Forelimb muscle (tissue), 1 donor: ENCODE data around the gene GSN. TPM values are rescaled to one million over a fixed set of nuclear protein-coding genes. Genes with fewer than 3 reads are reported as not detected.

Experiments used
- DNase-seq: peaks from one replicate; pipeline ENCODE4 v3.0.0-alpha.2; 2013; ENCODE audit warnings: low read depth
- polyA plus RNA-seq: library from polyadenylated mRNA; unstranded; fragments of 120-200 nt; gene quantifications from one replicate; pipeline ENCODE4 v1.2.1, GENCODE V29; 2013; ENCODE audit not compliant: insufficient read length

Gene GSN
- polyA plus RNA-seq, 1 donor = 293 TPM

- DNase-seq = no peak
Measured at GRCh38 chr9:121323449-121324151, 55.6 kb downstream of the GSN start.

DNA sequence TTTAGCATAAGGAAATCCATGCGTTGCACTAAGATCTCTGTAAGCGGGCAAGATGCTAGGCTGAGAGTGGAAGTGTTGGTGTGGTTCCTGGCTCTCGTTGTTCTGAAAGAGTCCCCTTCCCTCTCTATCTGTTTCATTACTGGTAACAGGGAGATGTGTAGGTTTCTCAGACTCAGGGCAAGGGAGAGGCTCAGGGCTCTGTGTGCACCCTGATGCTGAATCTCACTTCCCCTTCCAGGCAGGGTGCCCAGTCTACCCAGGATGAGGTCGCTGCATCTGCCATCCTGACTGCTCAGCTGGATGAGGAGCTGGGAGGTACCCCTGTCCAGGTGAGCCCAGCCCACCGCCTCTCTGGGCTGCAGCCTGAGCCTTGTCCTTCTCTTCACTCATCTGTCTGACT lies 56.4 kb downstream of the GSN start:
- no peak for DNase-seq

DNA sequence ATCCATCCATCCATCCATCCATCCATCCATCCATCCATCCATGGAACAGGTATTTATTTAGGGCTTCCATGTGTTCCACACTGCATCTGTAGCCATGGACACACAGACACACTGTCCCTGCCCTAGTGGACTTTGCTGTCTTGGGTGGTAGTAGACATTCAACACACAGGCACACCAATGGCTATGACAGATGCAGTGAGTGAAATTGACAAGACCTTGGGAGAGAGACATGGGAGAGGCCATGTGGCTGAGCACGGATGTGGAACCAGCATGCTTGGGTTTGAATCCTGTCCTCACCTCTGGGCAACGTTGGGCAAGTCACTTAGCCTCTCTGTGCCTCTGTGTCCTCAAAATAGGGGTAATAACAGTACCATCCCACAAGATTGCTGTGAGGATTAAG lies 56.8 kb downstream of the GSN start:
- DNase-seq = no peak

- no peak for DNase-seq
Measured at GRCh38 chr9:121325387-121325786, 57.4 kb downstream of the GSN start.

DNA sequence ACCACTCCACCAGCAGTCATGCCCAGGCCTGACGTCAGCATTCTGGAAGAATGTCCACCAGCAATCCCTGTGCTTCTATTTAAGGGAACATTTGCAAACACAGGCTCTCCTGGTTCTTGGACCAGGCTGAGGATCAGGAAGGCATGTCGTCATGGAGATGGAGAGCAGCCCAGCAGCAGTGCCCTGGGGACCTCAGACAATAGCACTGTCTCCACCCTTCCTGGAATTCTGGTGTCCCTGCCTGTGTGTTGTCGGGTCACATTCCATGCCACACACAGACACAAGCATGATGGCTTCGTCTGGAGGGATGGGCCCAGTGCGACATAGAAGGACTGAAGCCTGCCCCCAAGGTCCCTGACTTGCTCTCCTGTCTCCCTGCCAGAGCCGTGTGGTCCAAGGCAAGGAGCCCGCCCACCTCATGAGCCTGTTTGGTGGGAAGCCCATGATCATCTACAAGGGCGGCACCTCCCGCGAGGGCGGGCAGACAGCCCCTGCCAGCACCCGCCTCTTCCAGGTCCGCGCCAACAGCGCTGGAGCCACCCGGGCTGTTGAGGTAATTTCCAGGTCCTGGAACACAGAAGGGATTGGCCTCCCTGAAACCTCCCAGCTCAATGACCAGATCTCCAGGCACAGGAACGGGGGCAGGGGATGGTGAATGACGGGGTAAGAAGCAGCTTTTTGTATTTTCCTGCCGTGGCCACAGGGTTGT lies 58.3 kb downstream of the GSN start:
- DNase-seq = peak; percentile 80

- no peak for DNase-seq
Measured at GRCh38 chr9:121326901-121327613, 59.1 kb downstream of the GSN start.

GRCh38 chr9:121328476-121328875 lies 60.5 kb downstream of the GSN start:
- no peak for DNase-seq

DNA sequence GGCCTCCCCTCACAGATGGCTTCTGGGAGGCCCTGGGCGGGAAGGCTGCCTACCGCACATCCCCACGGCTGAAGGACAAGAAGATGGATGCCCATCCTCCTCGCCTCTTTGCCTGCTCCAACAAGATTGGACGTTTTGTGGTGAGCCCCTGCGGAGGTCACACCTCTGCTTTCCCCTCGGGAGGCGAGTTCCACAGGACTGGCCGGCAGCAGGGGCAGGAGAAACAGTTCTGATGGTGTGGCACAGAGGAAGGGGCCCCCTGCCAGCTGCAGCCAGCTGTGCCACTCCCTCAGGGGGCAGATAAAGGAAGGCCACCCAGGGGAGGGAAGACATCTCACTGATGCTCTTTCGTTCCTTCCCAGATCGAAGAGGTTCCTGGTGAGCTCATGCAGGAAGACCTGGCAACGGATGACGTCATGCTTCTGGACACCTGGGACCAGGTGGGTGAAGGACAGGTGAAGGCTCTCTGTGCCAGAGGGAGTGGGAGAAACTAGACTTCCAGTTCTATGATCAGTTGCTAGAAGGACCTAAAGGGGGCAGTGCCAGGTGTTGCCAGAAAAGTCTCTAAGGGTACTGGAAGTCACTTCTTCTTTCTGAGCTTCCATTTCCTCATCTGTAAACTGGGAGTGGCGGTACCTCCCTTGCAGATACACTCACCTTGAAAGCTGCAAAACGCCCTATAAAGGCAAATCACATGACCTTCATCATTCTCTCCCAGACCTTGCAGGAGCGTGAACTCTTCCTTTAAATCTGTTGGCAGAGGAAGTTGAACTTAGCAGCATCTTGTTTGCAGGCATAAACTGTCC lies 61.1 kb downstream of the GSN start:
- no peak for DNase-seq

DNA sequence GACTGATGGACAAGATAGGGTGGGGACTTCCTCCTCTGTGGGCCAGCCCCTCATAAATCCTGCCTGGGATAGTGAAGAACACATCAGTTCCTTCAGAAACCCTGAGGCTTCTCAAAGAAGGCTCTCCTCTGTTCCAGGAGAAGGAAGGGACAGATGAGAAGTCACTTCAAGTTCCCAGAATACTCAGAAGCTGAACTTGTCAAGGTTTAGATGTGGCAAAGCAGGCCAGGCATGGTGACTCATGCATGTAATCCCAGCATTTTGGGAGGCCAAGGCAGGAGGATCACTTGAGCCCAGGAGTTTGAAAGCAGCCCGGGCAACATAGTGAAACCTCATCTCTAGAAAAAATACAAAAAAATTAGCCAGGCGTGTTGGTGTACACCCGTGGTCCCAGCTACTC lies 63.6 kb downstream of the GSN start:
- DNase-seq = no peak

- no peak for DNase-seq
Measured at GRCh38 chr9:121331992-121332685, 64.2 kb downstream of the GSN start.

GRCh38 chr9:121333950-121334773 lies 66.2 kb downstream of the GSN start:
- DNase-seq = no peak

- DNase-seq = no peak
Measured at GRCh38 chr9:121336665-121337064, 68.7 kb downstream of the GSN start.

DNA sequence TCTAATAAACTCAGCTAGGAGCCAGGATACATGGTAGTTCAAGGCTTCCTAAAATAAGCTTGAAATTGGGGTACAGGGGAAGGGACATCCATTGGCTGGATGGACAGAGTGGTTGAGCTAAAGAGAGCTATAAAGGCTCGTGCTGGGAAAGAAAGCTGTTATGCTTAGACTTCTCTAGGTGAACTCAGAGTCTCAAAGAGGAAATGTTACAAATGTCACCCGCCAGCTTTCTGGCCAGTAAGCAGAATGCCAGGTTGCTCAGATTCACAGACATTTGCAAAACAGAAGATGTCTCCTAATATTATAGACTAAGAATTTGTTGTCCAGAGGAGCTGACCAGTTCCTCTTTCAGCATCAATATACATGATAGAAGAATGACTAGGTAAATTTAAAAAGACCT lies 71.5 kb downstream of the GSN start:
- DNase-seq = no peak

DNA sequence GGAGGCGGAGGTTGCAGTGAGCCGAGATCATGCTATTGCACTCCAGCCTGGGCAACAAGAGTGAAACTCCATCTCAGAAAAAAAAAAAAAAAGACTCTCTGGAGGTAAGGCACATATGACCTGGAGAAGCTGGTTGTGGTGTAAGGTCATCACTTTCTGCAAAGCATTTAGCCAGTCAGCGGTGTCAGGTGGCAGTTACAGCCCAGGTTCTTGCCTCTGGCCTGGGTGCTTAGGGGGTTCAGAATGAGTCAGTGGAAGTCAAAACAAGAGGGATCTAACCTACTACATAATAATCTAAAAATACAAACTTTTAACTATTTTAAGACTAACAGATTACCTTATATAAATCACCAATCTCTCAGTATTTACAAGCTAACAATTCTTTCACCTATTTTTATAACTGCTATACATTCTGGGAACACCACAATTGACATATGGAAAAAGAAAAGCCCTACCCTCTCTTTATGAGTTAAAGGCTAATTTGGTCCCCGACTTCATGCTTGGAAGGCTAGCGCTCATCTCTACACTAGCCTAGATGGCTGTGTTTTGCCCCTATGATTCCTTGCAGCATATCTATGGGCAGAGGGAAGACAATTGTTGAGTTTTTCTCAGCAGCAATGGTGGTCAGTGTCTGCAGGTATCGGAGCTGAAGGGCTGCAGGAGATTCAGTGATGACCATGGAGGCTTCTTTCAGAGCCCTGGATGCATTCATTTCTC lies 72.9 kb downstream of the GSN start:
- no peak for DNase-seq

DNA sequence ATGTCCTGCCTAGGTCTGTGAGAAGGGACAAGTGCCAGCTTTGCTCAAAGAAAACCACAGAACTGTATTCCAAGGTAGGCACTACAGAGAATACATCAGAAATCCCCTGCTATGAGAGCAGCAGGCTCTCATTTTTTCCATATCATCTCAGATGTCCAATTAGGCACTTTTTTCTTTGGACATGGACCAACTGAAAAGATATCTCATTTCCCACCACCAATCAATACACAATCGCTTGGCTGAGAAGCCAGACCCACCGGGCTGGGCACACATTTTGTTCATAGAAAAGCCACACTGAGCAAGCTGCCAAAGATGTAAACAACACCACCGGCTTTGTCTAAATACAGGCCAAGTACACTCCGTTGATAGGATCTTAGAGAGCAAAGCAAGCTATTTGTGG lies 76.2 kb downstream of the GSN start:
- no peak for DNase-seq

DNA sequence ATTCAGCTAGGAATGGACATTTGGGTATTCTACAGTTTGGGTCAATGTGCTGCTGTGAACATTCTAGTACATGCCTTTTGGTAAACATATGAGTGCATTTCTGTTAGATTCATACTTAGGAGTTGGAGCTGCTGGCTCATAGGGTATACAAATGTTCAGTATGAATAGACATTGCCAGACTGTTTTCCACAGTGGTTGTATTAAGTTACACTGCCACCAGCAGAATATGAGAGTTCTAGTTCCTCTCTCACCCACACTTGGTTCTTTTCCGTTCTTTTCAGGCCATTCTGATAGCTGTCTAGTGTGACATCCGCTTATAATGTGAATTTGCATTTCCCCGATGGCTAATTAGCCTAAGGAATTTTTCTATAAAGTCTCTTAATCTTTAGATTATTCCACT lies 77.1 kb downstream of the GSN start:
- DNase-seq = no peak

DNA sequence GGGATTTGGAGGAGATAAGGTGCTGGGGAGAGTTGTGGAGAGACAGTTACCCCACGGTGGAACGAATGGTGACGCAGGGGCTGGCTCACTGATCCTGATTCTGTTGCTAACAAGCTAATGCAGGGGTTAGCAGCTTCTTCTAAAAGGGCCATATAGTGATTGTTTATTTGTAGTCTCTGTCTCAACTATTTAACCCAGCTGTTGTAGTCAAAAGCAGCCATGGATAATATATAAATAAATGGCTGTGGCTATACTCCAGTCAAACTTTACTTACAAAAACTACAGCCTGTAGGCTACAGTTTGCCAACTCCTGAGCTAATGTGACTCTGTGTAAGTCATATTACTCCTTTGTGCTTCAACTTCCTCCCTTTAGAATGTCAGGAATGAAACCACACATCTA lies 80.3 kb downstream of the GSN start:
- DNase-seq = no peak

- DNase-seq = no peak
Measured at GRCh38 chr9:121349009-121349408, 81.0 kb downstream of the GSN start.

DNA sequence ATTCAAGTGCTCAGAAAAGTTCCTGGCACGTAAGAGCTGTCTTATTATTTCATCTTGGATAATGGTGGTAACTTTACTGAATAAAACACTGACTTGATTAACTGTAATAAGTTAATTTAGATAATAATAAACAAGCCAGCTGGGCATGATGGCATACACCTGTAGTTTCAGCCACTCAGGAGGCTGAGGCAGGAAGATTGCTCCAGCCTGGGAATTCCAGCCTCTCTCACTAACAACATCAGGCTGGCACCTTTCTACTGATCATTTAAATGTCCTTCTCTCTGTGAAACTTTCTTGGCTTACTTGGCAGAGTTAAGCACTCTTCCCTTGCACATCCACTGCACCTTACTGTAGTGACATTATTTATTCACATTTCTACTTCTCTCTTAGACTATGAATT lies 82.1 kb downstream of the GSN start:
- no peak for DNase-seq

DNA sequence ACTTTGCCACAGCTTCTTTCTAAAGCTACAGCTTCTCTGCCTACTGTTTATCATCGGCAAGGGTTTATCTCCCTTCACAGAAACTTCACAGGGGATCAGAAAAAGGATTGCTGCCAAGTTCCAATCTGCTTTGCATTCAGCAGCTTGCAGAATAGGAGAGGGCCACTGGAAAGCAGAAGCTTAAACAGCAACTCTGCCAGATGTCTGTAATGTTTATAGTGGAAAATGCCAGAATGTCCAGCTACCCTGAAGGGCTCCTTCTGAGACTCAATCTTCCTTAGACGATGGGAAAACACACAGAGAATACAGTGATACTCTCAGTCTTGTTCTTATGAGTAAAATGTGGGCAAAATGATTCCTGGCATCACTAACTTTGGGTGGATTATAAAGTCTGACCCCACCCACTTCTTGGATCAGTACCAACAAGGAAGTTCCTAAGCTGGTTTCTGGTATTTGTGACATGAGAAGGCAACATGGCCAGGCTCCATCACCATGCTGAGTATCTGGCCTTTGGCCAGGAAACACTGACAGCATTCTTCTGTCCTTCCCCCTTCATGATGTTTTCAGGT lies 83.1 kb downstream of the GSN start:
- peak; percentile 80 for DNase-seq
